NCI-H1105 treated with DMSO at 0.1 percent for 48 hours (cell line): ENCODE results near the gene CEP131.
"Not testable (repeated sequence)": the region's sequence is repeated elsewhere in the genome, so short reads cannot be mapped to it uniquely, and the experiment has no call there.

ENCODE experiments used
- DNase-seq: peaks from one replicate; lab custom pipeline; 2025; lab: John Stamatoyannopoulos, UW

The CEP131 gene

DNA sequence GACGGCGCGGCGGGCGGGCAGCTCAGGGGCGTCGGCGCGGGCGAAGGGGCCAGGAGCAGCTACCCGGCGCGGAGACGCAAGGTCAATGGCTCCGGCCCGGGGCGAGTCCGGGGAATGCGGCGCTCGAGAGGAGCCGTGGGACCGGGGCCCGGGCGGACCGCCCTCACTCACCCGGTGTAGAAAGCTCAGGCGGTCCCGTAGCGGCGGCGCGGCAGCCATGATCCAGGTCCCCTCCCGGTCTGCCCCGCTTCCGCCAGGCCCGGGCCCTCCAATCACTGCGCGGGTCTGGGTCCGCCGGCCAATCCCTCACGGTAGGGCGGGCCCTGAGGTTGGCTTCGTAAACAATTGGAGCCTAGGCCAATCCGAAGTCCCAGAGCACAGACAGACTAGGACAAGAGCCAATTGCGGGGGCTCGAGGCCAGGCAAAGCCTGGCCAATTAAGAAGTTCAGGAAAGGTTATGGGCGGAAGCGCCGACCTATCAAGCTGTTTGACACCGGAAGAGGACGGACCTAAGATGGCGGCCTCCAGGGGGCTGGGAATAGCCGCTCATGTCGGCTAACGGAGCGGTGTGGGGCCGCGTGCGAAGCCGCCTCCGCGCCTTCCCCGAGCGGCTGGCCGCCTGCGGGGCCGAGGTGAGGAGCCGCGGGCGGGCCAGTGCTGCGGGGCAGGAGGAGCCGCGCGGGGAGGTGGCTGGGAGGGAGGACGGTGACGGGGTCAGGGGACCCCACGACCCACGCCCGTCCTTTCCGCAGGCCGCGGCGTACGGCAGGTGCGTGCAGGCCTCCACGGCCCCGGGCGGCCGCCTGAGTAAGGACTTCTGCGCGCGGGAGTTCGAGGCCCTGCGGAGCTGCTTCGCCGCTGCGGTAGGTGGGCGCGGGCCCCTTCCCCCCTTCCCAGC, 16.3 kb upstream of the CEP131 start, which contains the start of the genes NDUFAF8 and TEPSIN:
Gene NDUFAF8 (plus strand): TSS at position 504 of the 899 bp plus-strand sequence. CDS start 46 bp downstream, at position 550.
Gene TEPSIN (minus strand): TSS at position 241 of the 899 bp plus-strand sequence. CDS start 22 bp downstream, at position 219.
- DNase-seq, result peak; percentile 98

DNA sequence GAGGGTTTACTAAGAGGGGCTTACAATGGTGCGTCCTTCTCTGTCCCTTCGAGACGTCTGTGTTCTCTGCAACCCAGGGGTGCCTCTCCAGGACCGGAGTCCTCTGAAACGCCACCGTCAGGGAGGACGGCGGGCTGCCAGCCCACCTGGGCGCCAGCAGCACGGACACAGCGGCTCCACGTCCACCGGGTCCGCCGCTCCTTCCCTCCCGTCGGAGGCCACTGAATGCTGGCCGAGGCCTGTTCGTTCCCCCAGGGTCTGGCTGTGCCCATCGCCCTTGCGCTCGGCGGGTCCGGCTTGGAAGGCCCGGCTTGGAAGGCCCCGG, 15.7 kb upstream of the CEP131 start:
- DNase-seq, result no peak

DNA sequence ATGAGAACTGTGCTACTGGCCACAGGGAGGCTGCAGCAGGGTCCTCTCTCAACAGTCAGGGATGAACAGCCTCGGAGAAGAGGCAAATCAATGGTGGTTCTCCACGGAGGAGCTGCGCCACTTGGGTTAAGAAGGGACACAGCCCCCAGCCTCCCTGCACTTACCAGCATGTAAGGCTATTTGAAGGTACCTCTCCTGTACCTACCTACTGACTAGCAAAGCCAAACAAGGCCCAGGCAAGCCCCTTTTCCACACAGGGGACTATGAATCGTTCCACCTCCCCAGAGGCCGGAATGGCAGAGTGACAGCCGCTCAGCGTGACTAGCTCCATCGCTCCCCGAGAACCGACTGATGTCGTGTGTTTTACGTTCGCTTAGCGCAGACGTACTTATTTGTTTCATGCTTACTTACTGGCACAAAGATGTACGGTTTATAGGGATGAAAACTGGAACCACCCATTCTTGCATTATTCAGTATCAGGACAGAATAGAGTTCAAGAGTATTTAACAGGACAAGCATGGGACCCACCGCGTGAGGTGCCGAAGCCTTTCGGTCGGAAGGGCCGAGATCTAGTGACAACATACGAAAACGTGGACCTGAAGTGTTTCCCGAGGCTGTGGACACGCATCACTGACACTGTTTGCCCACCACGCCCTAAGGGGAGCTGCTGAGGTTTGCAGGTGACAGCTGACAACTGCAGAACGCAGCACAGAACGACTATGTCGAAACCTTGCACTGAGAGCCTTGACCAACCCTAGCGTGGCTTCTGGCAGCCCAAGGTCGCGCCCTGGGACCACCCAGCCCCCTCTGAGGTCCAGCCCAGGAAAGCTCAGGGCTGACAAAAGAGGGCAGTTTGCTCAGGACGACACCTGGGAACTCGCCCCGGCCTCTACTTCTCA, 15.1 kb upstream of the CEP131 start:
- DNase-seq, result peak; percentile 4

DNA sequence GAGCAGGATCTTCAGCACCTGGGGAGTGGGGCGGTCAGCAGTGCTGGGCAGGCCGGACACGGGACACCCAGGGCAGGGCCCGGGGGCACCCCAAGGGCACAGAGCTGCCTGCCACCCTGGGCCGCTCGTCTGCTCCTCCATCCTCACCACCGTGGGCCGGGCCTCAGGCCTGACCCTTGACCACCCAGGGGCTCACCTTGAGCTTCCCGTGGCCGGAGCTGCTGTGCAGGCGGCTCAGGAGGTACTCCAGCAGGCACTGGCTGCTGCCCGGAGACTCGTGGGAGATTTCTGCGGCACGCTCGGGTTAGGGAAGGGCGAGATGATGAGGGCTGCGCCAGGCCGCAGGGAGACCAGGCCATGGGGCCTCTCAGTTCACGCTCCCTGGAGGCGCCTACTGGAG, 14.0 kb upstream of the CEP131 start:
- DNase-seq, result no peak

DNA sequence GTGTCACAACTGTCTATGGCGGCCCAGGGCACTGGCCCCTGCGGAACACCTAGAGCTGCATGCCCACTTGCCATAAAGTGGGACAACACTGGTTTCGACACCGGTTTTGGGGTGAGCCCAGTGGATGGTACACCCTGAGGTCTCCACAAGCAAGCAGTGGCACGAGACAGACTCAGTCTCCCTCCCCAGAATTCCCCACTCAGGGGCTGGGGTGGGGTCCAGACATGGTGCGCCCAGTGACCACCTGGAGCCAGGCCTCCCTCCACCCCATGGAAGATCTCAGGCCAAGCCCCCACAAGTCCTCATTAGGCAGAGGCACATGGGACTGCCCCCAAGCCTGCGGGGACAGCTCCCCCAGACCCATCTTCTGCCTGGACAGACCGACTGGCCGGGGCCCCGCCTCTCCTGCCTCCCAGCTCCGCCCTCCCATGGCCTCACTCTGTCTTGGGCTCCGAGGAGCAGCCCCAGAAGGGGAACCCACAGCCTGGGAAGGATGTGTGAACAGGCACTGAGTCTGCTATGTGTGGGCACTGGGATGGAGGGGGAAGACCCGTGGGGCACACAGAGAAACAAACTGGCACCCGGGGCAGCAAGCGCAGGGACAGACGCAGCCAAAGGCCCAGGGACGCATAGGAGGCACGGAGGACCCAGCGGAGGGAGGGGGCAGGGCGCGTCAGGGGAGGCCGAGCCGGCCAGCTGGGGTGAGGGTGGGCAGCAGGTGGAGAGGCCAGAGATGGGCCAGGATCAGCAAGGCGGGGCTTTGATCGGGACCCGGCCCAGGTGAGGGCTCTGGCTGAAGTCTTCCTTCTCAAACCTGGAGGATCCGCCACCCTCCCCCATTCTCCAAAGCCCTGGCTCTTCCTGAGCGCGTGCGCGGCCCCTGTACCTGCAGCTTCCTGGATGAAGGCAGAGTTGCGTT, 13.3 kb upstream of the CEP131 start:
- DNase-seq, result no peak

DNA sequence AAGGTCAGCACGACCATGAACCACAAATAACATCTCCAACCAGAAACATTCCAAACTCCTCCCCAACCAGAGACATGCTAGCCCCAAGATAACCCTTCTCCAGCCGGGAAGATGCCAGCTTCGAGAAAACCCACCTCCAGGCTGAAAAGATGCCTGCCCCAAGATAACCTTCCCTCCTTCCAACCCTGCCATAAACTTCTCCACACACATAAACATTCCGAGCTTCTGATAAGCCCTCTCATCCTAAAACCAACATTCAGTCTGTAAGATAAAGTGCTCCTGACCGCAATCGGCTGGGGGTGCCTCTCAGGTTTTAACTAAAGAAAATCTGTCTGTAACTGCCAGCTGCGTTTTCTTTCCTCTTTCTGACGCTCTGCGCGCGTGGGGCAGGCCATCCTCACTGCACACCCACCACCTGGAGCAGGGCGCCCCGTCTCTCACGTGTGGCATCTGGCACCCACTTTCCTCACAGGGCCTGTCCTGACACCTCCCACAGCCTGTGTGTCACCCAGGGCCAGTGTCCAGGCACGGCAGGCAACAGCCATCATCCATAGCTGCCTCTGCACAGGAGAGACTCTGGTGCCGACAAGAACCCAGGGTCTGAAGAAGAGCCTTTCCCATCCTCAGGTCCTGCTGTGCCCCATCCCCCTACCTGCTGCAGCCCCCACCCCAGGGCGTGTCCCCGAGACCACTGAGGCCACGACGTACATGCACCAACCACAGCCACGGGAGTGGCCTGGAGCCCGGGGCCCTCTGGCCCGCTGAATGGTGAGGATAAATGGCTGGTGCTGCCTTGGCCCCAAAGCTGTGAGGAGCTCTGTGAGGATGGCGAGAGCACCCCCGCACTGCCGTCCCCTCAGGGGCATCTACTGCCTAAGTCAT, 12.4 kb upstream of the CEP131 start:
- no peak for DNase-seq

DNA sequence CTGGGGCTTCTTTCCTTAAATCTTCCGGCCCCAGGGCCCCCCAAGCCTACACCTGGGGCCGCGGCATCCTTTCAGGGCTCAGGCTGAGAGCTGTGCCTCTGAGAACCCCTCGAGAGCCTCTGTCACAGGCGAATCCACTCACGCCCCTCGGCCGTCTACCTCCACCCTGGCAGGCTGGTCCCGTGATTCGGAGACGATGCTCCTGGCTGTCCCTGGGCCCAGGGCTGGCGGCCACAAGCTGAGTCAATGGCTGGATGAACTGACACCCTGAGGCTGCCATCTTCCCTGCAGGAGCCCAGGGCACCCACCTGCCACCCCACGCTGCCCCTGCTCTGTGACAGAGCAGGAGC, 11.7 kb upstream of the CEP131 start:
- DNase-seq, result no peak

DNA sequence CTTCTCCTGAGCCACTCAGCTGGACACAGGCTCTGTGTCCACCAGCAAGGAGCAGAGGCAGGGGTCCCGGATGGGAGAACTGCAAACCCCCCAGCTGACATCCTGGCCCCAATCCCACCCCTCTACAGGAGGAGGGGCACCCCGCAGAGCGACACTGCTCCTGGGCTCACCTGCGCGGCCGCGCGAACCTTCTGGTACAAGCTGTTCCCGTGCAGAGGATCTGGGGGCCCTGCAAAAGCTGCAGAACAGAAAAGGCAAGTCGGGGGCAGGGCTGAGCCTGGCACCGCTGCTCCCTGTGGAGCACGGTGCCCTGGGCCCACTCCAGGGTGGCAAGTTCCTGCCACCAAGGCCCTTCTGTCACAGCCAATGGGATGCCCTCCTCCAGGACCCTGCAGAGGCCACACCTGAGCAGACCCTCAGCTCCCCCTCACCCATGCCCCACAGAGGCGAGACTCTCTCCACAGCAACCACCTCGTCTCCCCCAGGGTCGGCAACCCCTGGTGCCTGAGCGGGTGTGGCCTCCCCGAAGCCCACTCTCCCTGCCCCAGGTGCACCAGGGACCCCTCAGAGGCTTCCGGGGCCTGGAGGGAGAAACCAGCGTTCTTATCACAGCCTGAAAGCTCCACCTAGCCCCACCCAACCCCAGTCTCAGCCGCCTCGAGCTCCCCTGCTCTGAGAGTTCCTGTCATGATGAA, 11.2 kb upstream of the CEP131 start:
- DNase-seq, result no peak

DNA sequence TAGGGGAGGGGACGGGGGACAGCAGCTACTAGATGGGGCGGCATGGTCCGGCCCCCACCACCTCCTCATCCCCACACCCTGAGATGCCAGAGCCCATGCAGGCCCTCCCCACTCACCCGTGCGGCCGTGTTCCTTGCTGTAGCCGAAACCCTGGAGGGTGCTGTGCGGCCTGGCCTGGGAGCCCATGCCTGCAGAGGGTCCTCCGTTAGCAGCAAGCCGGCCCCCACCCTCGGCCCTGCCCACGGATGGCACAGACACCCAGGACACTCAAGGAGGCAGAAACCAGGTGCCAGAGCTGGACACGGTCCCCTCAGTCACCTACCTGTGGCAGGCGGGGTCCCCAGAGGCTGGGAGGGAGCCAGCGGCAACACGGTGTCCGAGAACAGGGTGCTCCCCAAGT, 10.6 kb upstream of the CEP131 start:
- DNase-seq, result no peak

DNA sequence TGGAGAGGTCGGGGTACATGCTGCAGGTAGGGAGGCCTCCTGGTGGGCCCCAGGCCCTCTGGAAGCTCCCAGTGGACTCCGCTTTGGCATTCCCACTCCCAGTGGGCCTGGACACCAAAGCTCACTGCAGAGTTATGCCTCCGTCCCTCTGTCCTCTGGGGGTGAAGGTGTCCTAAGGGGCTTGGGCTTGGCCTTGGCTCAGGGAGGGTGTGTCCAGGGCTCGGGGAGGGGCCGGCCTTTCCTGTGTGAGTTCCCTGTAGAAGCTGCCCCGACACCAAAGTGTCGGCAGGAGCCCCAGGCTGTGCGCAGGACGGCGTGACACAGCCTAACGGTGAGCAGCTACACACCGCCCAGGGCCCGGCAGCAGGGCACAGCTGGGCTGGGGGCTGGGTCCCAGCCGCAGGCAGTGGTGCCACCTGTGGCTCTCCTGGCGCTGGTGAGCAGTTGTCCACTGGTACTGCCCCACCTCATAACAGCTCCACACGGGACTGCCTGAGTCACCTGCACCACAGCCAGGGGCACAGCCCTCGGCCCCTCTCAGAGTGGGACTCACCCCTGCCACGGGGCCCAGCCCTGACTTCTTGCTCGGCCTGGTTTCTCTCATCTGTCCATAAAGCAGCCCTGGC, 10.0 kb upstream of the CEP131 start:
- DNase-seq, result no peak

DNA sequence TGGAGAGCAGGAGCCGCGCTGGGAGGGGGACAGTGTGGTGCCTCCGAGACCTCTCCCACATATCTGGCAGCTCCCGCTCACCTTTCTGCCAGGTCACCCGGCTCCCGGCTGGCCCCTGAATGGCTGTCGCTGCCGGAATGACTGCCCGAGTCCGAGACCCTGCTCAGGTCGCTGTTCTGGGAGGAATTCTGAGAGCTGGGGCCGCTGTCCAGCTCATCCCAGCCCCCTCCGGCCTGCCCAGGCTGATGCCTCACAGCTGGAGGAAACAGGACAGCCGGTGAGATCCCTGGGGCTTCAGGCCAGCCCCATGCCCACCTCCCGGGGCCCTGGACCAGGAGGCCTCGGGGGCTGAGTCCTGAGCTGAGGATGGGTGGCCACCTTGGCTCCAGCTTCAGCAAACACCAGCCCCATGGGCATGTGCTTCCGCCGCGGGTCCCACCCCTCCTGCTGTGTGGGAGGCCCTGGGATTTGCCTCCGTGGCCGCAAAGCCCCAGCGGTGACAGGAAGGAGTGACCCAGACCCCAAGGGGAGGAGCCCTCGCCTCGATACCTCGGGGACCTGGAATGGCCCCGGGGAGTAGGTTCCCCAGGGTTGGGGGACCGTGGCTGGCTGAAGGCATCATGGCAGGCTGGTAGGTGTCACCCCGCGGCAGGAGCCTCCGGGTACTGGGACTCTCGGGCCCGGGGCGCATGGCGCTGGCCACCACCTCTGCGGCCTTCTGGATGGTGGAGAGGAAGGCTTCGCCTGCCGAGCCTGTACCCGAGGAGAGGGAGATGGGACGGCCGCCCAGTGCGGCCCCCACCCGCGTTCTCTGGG, 9.2 kb upstream of the CEP131 start:
- DNase-seq, result no peak

DNA sequence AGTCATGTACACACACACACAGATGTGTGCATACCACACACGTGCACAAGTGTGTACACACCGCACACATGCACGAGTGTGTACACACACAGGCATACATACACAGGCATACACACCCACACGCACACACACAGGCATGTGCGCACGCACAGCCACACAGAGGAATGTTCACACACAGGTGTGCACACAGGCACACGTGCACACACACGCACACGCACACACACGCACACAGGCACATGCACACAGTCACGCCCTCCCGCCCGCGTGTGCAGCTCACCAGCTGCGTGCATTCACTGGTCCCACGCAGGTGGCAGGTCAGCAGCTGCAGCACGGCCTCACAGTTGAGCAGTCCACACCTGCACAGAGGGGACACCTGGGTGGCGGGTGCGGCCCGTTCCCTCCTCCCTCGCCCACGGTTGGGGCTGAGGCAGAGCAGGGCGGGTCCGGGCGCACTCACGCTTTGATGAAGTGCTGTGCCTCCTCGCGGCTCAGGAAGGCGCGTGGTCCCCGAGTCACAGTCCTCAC, 8.4 kb upstream of the CEP131 start:
- DNase-seq, result no peak

DNA sequence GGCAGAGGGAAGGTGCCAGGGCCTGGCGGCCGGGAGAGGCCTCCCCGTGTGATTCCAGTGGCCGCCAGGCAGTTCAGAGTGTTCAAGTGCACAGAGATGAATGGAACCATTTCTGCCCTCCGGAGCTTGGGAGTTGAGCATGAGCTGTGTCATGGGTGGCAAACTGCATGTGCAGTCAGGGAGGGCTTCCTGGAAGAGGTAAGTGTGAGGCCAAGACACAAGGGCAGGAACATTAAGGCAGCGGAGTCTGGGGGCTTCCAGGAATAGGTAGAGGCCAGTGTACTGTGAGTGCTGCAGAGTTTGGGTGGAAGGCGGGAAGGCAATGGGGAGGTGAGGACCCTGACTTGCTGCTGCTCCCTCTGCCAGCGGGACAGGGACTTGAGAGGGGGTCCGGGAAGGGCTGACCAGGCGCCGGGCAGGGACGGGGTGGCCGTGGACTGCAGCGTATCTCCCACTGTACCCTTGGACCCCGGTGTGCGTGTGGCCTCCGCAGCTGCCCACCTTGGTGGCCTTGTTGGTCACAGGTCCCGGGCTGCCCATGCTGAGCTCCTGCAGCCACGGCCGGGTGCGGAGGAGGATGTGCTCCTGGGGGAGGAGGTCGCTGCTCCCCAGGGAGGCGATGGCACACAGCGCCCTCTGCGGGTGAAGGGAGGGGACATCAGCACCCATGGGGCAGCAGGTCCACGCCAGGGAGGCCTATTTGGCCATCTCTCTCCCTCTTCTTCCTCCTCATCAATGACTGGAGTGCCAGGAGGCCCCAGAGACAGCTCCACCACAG, 7.5 kb upstream of the CEP131 start:
- no peak for DNase-seq

DNA sequence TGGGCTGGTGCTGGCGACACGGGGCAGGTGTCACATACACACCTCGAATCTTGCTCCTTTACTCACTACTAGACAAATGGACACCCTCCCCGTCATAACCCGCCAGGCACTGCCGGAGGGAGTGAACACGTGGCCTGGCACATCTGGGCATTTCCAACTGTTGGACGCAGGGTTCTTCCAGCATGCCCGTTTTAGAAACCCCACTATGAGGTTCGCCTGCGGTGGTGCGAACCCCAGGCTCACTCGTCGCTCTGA, 6.8 kb upstream of the CEP131 start:
- no peak for DNase-seq

DNA sequence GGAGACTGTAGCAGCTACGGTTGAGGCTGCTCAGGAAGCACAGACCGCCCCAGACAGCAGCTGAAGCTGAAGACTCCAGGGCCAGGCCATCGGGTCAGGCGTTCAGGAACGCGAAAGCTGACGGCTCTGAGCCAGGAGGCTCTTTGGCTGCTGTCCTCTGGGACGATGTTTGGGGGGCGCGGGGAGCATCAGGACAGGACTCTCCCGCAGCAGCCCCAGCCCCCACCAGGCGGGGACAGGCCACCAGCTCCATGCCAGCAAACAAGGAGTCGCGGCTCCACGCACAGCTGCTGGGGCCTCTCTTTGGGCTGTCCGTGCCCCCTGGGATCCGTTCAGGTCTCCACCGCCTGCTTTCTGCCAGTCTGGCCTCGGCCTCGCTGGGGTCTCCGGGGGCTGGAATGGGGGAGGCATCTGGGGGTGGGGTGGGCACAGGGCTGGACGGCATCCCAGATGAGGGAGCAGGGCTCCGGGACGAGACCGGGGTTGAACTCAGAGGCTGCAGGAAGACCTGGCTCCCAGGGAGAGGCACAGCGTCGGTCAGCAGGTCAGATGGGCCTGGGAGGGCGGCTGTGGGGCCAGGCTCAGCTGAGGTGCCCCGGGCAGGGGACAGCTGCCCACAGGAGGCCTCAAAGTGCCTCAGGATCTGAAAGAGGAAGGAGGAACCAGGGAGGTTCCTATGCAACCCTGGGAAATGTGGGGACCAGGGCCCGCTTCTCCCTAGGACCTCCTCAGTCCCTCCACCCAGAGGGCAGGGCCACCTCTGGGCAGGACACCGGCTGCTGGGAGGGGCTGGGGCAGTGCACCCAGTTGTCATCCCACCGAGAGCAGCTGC, 6.3 kb upstream of the CEP131 start:
- no peak for DNase-seq

DNA sequence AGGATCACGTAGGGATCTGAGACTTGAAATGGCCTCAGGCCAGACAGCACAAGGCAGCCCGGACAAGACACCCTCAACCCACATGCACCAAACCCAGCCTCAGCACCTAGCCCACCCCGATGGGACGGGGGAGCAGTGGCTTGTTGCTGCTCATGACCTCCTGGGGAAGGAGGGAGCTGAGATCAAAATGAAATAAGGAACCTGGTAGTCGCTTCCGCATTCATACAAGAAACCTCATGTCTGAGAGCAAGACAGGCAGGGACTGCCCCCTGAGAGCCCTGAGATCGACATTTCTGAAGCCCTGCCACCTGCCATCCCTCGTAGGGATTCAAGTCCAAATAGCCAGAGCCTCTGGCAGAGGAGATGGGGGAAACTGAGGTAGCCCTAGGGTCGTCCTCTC, 5.7 kb upstream of the CEP131 start:
- DNase-seq, result no peak

DNA sequence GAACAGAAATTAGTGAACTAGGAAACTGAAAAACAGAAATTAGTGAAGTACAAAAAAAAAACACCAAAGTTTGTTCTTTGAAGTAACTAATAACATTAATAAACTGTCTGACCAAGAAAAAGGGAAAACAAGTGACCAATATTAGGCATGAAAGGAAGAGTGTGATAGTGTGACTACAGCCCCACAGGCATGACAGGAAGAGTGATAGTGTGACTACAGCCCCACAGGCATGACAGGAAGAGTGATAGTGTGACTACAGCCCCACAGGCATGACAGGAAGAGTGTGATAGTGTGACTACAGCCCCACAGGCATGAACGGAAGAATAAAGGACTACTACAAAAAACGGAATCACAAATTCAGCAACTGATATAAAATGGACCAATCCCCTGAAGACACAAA, 4.9 kb upstream of the CEP131 start:
- not testable (repeated sequence) for DNase-seq
